H1 (cell line): ENCODE measurements around the gene MKRN1. TPM values are rescaled to one million over a fixed set of nuclear protein-coding genes. Genes with fewer than 3 reads are reported as not detected.

Experiments used
- GABPA ChIP-seq: IDR thresholded peaks from 2 replicates; pipeline ENCODE4 v1.6.1; 2011; ENCODE audit warnings: mild to moderate bottlenecking, low read length, moderate library complexity, borderline replicate concordance; ENCODE audit not compliant: insufficient read depth
- polyA plus RNA-seq, 7 experiments: library from polyadenylated mRNA; depleted of rRNA in 3 of 7; stranded (reverse) in 5 of 7; unstranded in 2 of 7; fragments of >200 nt in 5 of 7; fragments of 200-250 nt in 2 of 7; gene quantifications; 1 replicate in 5 of 7; 2 replicates in 1 of 7; 4 replicates in 1 of 7; pipeline versions ENCODE4 v1.2.1 to v1.2.3, GENCODE V29; 2011 to 2013; ENCODE audit warnings: missing spikeins in 2 of 7, mixed read lengths in 2 of 7
- total RNA-seq: library from RNA; stranded (reverse); fragmentation: NEBNext Ultra II Directional; extraction: Animal tissue kit (Norgen Biotek cat#: 25700); gene quantifications from 2 replicates; pipeline ENCODE4 v1.2.1, GENCODE V29; 2021

Gene MKRN1
- total and polyA plus RNA-seq, 2 of the 8 experiments (the other 6 are each of a cell fraction or from before 2014, with no cell fraction given): 46.2 to 99.6 TPM

DNA sequence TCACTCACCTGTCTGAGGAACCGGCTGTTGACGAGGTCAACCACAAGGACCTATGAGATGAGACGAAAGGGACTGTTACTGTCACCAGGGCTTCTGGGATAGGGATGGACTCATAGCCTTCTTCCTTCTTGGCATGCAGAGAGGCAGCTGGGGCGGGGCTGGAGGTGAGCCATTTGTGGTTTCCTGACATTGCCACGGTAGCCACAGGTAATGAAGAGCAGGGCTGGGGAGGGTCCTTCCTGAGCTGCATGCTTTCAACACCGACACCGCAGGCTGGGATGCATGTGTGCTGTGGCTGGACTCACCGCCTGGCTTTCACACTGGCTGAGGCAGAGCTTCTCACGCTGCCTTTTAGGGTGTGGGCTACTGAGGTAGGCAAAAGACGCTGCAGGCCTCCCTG, 46.4 kb upstream of the MKRN1 start (continued):
- no peak for TF ChIP-seq GABPA
